GM12864 (cell line): ENCODE measurements around the gene BMPER.
"Not testable (repeated sequence)": the region's sequence is repeated elsewhere in the genome, so short reads cannot be mapped to it uniquely, and the experiment has no call there.

Experiments used
- DNase-seq: peaks from one replicate; pipeline ENCODE4 v3.0.0-alpha.2; 2011; ENCODE audit warnings: low read depth
- H3K4me3 ChIP-seq: 2 replicates; pipeline ENCODE4 v1.5.1; 2011; ENCODE audit warnings: mild to moderate bottlenecking, low read depth, low read length, control low read depth
- CTCF ChIP-seq: IDR thresholded peaks from 2 replicates; pipeline ENCODE4 v1.5.1; 2011; ENCODE audit warnings: low read depth, mild to moderate bottlenecking, moderate library complexity, low read length, control low read depth, inconsistent platforms; ENCODE audit errors: missing control alignments

The BMPER gene

GRCh38 chr7:34165466-34165865, 260.1 kb downstream of the BMPER start:
- DNase-seq: no peak
- no peak for TF ChIP-seq CTCF
- no peak overlapping the region for H3K4me3 ChIP-seq

- H3K4me3 ChIP-seq: no peak overlapping the region
- no peak for DNase-seq
- TF ChIP-seq CTCF: peak; percentile 51
Observed at GRCh38 chr7:34165927-34166550, 260.7 kb downstream of the BMPER start.

GRCh38 chr7:34168013-34168412, 262.7 kb downstream of the BMPER start:
- H3K4me3 ChIP-seq: no peak overlapping the region
- no peak for DNase-seq
- TF ChIP-seq CTCF: no peak

GRCh38 chr7:34174688-34175616, 269.6 kb downstream of the BMPER start:
- H3K4me3 ChIP-seq, DNase-seq: not testable (repeated sequence)

- no peak for TF ChIP-seq CTCF
- H3K4me3 ChIP-seq: no peak overlapping the region
- no peak for DNase-seq
Observed at GRCh38 chr7:34175837-34176236, 270.5 kb downstream of the BMPER start.

GRCh38 chr7:34177476-34177875, 272.1 kb downstream of the BMPER start:
- no peak overlapping the region for H3K4me3 ChIP-seq
- no peak for TF ChIP-seq CTCF
- no peak for DNase-seq

DNA sequence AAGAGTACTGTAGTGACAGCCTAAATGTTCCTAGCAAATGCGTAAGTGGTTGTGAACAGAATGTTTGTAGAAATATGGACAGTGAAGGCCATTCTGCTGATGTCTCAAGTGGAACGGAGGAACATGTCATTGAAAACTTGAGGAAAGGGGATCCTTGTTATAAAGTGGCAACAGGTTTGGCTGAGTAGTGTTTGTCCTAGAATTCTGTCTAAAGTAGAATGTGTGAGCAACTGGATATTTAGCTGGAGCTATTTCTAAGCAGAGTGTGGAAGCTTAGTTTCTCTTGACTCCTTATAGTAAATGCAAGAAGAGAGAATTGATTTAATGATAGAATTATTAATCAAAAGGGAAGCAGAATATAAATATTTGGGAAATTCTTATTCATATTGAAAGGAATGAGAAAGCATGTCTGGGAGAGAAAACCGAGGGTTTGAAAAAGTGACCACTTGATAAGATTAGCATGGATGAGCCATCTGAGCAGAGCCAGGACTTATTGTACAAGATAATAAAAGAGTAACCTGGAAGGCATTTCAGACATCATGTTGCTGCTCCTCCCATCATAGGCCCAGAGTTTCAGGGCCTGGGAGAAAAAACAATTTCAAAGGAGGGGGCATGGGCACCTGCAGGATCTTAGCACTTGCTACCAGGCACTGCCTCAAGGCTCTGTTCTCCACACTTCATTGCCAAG, 276.1 kb downstream of the BMPER start:
- no peak for DNase-seq
- no peak overlapping the region for H3K4me3 ChIP-seq
- no peak for TF ChIP-seq CTCF
